HUES64 (cell line): ENCODE data around the gene SDK1.

Experiments
- H3K27ac ChIP-seq: 2 replicates; pipeline ENCODE4 v1.7.0; 2013; ENCODE audit warnings: low read depth, low read length, inconsistent platforms
- H3K27me3 ChIP-seq: 2 replicates; pipeline ENCODE4 v1.6.1; 2013; ENCODE audit warnings: mild to moderate bottlenecking, low read length; ENCODE audit not compliant: insufficient read depth
- H3K36me3 ChIP-seq: 2 replicates; pipeline ENCODE4 v1.6.1; 2013; ENCODE audit warnings: mild to moderate bottlenecking, low read length; ENCODE audit not compliant: insufficient read depth
- H3K4me1 ChIP-seq: 2 replicates; pipeline ENCODE4 v1.6.1; 2013; ENCODE audit warnings: mild to moderate bottlenecking, low read length, moderate library complexity; ENCODE audit not compliant: insufficient read depth
- H3K4me3 ChIP-seq: 2 replicates; pipeline ENCODE4 v1.5.1; 2013; ENCODE audit warnings: mild to moderate bottlenecking, low read length, moderate library complexity
- H3K9ac ChIP-seq: 2 replicates; pipeline ENCODE4 v1.6.1; 2013; ENCODE audit warnings: mild to moderate bottlenecking, low read depth, low read length
- H3K9me3 ChIP-seq: 2 replicates; pipeline ENCODE4 v1.6.1; 2013; ENCODE audit warnings: low read depth, low read length; ENCODE audit not compliant: insufficient read depth
- WGBS: fragments of 150-250, 120-280 bp; methylation state at CpG from one replicate; pipeline ENCODE4 v1.1.7; 2013; ENCODE audit warnings: missing lambda C conversion rate; 5-methylcytosine and 5-hydroxymethylcytosine counted together

Gene SDK1

DNA sequence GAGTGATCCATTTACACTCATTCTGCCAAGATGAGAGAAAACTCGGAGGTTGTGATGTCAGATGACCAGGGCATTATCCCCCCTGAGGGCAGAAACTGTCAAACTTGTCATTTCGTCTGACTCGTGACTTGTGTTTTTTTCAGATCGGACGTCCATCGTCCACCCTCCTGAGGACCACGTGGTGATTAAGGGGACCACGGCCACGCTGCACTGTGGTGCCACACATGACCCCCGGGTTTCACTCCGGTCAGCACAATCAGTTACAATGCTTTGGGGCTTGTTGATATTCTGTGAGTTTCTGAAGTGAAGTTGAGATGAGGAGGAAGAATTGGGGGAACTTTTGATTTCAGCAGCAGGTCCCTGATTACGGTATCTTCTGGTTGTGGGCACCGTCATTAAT is 670.3 kb downstream of the SDK1 start:
- Histone ChIP-seq H3K9ac (no peak overlapping the region), H3K27me3 (no peaks in the 10 kb centered on the region), H3K36me3 (no peaks in the 10 kb centered on the region), H3K27ac (no peak overlapping the region), H3K9me3 (no peaks in the 10 kb centered on the region), H3K4me1 (no peaks in the 10 kb centered on the region), H3K4me3 (no peak overlapping the region)
- WGBS: 97% methylated on average over 13 of the region's 13 CpGs

DNA sequence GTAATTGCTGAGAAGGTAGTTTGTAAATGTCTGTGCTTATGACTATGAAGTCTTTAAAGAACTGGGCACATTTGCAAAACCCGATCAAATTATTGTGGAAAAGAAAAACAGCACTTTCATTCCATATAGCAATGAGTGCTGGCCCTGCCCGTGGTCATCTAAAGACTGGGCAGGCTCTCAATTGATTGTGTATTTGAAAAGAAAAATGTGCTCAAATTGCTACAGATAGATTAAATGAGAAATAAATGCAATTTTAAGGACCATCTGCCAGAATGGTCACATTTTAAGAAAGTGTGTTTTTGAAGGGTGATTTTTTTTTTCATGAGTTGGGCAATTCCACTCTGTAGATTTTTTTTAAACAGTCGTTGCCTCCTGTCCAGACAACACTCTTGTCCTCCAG is 672.2 kb downstream of the SDK1 start:
- Histone ChIP-seq H3K9me3 (no peaks in the 10 kb centered on the region), H3K4me3 (no peak overlapping the region), H3K27ac (no peak overlapping the region), H3K4me1 (no peaks in the 10 kb centered on the region), H3K27me3 (no peaks in the 10 kb centered on the region), H3K9ac (no peak overlapping the region), H3K36me3 (no peaks in the 10 kb centered on the region)
- 98% methylated on average over 3 of the region's 3 CpGs for WGBS

DNA sequence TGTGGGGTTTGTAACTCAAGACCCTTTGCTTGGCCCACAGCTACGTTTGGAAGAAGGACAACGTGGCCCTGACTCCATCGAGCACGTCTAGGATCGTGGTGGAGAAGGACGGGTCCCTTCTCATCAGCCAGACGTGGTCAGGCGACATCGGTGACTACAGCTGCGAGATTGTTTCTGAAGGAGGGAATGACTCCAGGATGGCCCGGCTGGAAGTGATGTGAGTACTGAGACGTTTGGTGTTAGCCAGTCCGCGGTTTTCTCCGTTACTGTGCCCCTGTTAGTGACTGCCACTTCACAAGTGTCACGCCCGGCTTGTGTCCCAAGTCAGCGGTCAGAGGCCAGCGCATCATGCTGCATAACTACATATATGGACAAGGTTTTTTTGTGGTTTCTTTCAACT is 673.3 kb downstream of the SDK1 start:
- Histone ChIP-seq H3K4me1 (no peaks in the 10 kb centered on the region), H3K9me3 (no peaks in the 10 kb centered on the region), H3K27ac (no peak overlapping the region), H3K4me3 (no peak overlapping the region), H3K9ac (no peak overlapping the region), H3K36me3 (no peaks in the 10 kb centered on the region), H3K27me3 (no peaks in the 10 kb centered on the region)
- 93% methylated on average over 19 of the region's 19 CpGs for WGBS

DNA sequence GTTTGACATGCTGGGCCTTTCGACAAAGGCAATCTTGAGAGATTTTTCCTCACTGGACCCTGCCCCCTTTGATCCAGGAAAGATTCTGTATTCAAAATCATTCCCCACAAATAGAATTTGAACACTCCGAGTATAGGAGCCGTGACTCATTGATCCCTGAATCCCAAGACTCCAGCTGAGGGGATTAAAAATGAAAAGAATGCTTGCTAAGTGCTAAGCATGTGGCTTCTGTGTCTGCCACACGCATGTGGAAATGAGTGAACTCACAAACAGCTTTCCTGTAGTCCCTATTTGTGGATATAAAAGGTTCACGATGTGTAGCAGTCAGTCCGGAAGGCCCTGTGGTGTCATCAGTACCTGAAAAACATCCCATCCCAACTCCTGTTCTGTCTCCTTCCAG is 674.3 kb downstream of the SDK1 start:
- Histone ChIP-seq H3K4me1 (peaks cover 6% of the 10 kb centered on the region), H3K9me3 (no peaks in the 10 kb centered on the region), H3K36me3 (no peaks in the 10 kb centered on the region), H3K4me3 (no peak overlapping the region), H3K9ac (no peak overlapping the region), H3K27me3 (no peaks in the 10 kb centered on the region), H3K27ac (no peak overlapping the region)
- 97% methylated on average over 6 of the region's 6 CpGs for WGBS

DNA sequence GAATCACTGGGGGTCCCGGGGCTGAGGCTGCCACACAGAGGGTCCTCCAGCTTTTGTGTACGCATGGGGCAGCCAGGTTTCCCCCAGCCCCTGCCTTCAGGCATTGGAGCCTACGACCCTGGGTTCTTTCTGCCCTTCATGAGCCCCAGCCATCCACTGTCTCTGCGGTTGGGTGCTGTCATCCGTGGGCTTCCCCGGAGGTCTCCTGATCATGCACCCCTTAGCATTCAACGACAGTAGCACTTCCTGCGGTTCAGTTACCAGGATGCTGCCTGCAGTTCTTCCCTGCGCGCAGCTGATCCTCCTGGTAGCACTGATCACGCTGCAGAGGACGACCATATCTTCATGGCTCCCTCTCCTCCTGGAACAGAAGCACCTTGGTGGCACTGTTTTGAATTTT is 676.3 kb downstream of the SDK1 start:
- H3K4me1 ChIP-seq: peaks cover 6% of the 10 kb centered on the region
- WGBS: 97% methylated on average over 12 of the region's 12 CpGs

DNA sequence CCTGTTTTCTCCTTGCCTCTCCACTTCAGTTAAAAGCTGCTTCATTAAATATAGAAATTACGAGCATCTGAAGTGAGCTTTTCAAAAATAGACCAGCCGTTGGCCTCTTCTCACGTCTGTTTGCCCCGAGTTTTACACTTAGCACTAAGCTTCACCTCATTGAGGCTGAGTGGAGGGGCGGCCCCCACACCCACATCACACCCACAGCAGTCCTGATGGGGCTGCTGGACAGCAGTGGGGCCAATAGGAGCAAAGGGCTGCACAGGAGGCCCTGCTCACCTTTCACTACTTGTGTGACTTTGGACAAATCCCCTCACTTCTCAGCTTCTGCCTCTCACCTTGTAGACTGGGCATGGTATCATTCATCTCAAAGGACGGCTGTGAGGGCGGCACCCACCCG is 677.8 kb downstream of the SDK1 start:
- Histone ChIP-seq H3K4me3 (no peak overlapping the region), H3K9me3 (no peaks in the 10 kb centered on the region), H3K4me1 (peaks cover 6% of the 10 kb centered on the region), H3K27ac (no peak overlapping the region), H3K9ac (no peak overlapping the region), H3K36me3 (no peaks in the 10 kb centered on the region), H3K27me3 (no peaks in the 10 kb centered on the region)
- WGBS: 92% methylated on average over 8 of the region's 8 CpGs

More for the DNA sequence above, 676.3 kb downstream of the SDK1 start:
- Histone ChIP-seq H3K27me3 (no peaks in the 10 kb centered on the region), H3K9ac (no peak overlapping the region), H3K36me3 (no peaks in the 10 kb centered on the region), H3K27ac (no peak overlapping the region), H3K4me3 (no peak overlapping the region), H3K9me3 (no peaks in the 10 kb centered on the region)

DNA sequence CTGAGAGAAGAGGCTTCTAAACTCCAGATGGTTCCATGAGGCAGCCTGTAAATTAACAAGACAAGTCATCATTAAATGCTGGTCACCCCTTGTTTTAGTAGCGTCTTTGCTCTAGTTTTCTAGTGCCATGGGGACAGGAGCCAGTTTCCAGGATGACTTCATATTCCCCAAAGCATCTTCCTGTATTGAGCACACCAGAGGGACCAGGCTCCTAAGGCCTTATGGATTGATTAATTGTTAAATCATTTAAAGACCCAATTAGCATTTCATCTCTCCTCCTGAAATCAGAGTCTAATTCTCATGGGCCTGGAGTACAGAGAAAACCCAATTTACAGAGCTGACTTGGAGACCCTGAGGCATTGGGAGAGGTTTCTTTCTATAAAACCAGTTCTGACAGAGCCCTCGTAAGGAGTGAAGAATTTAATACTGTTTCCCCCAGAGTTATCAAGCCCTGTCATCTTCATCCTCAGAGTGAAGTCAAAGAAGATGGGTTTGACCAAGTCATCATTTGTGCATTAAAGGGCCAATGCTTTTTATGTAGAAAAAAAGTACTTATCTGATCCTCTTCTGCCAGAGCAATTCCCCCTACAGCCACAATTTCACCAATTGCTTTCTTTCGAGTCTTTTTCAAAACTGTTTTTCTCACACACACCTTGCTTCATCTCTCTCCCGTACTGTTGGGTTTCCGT is 678.7 kb downstream of the SDK1 start:
- peak overlapping the region; percentile 52 for H3K27ac ChIP-seq
- no peaks in the 10 kb centered on the region for H3K36me3 ChIP-seq
- no peaks in the 10 kb centered on the region for H3K9me3 ChIP-seq
- H3K4me3 ChIP-seq: no peak overlapping the region
- H3K9ac ChIP-seq: peak overlapping the region; percentile 28; the same call in 1 of the 2 replicates
- WGBS: 74% methylated on average over 5 of the region's 5 CpGs
- peaks cover 6% of the 10 kb centered on the region for H3K4me1 ChIP-seq
- no peaks in the 10 kb centered on the region for H3K27me3 ChIP-seq

DNA sequence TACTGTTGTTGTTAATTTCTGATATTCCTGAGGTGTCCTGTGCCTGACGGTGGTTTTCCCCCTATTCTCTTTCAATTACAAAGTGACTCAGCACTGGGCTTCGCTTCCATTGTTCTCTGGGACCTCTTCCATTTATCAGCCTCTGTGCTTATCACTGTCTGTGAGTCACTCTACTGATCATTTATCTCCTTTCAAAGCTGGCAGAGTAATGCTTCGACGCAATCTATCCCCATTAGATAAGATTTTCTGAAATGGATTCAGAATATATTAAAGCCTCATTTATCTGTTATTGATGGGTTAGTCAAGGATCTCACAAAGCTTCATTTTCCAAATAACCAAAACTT is 679.2 kb downstream of the SDK1 start:
- Histone ChIP-seq H3K9ac (peak overlapping the region; percentile 28; the same call in 1 of the 2 replicates), H3K4me1 (peaks cover 6% of the 10 kb centered on the region), H3K27me3 (no peaks in the 10 kb centered on the region), H3K27ac (peak overlapping the region; percentile 52; the same call in 1 of the 2 replicates), H3K4me3 (no peak overlapping the region), H3K36me3 (no peaks in the 10 kb centered on the region), H3K9me3 (no peaks in the 10 kb centered on the region)
- WGBS: 23% methylated on average over 2 of the region's 4 CpGs

DNA sequence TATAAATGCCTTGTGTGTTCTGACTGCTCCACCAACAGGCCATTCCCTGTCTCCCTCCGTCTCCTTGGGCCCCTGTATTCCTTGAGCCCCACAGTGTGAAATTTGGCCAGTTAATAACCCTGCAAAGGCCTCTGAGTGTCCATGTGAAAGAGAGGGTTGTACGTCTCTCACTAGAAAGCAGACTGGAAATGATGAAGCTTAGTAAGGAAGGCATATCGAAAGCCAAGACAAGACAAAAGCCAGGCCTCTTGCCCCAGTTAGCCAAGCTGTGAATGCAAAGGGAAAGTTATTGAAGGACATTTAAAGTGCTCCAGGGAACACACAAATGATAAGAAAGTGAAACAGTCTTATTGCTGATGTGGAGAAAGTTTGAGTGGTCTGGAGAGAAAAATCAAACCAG is 680.2 kb downstream of the SDK1 start:
- no peak overlapping the region for H3K9ac ChIP-seq
- H3K4me3 ChIP-seq: no peak overlapping the region
- H3K36me3 ChIP-seq: no peaks in the 10 kb centered on the region
- peaks cover 6% of the 10 kb centered on the region for H3K4me1 ChIP-seq
- H3K9me3 ChIP-seq: no peaks in the 10 kb centered on the region
- 87% methylated on average over 3 of the region's 3 CpGs for WGBS
- H3K27me3 ChIP-seq: no peaks in the 10 kb centered on the region
- no peak overlapping the region for H3K27ac ChIP-seq

DNA sequence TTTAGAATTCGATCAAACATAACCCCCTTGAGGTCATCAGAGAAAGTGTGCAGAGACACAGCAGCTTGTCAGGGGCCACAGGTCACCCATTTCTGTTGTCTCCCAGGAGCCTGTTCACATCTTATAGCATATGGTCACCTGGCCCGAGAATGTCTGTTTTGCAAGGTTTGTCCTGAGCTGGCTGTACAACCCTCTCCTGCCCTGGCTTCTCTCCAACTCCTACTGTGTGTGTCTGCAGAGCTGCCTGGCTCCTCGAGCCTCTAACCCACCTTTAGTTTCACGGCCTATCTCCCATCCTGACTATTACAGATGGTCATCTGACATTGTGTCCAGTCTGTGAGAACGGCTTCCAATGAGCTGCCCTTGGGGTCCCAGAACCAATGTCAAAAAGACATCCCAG is 683.4 kb downstream of the SDK1 start:
- peaks cover 6% of the 10 kb centered on the region for H3K4me1 ChIP-seq
- H3K36me3 ChIP-seq: no peaks in the 10 kb centered on the region
- H3K4me3 ChIP-seq: no peak overlapping the region
- WGBS: 92% methylated on average over 5 of the region's 5 CpGs
- H3K9me3 ChIP-seq: no peaks in the 10 kb centered on the region
- no peak overlapping the region for H3K27ac ChIP-seq
- no peaks in the 10 kb centered on the region for H3K27me3 ChIP-seq
- no peak overlapping the region for H3K9ac ChIP-seq

DNA sequence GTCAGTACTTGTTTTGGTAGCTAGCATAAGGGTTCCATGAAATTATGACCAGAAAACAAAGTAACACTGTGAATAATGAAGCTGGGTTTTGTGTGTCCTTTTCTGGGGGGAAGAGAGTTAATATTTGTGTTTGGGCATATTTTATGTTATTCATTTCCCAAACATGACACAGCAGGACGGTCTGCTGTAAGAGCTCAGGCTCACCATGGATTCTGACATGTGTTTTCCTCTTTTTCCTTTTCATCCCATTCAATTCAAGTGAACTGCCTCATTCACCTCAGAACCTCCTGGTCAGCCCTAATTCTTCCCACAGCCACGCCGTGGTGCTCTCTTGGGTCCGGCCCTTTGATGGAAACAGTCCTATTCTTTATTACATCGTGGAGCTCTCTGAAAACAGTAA is 685.9 kb downstream of the SDK1 start:
- WGBS: 93% methylated on average over 5 of the region's 5 CpGs
- Histone ChIP-seq H3K36me3 (no peaks in the 10 kb centered on the region), H3K9ac (no peak overlapping the region), H3K27me3 (no peaks in the 10 kb centered on the region), H3K4me1 (no peaks in the 10 kb centered on the region), H3K27ac (no peak overlapping the region), H3K4me3 (no peak overlapping the region), H3K9me3 (no peaks in the 10 kb centered on the region)

DNA sequence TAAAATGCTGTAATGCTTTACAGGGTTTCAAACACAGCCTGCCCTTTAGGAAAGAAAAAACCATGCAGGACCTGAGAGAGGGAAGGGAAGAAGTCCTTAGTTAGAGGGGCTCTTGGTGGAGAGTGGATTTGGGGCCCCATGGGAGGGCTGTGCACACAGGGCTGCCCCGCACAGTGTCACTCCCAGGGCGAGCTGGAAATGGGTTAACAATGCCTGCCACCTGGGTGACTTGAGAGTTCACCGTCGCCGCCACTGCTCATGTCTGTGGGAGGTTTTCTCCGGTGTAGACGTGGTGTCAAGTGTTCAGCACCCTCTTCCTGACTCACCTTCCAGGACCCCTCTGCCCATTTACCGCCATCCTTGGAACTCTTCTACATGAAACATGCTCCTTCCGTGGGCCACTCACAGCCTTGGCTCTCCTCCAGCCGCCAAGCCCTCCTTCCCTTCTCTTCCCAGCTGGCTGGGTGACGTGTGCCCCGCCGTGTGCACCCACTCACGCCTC is 686.4 kb downstream of the SDK1 start:
- Histone ChIP-seq H3K9me3 (no peaks in the 10 kb centered on the region), H3K4me1 (no peaks in the 10 kb centered on the region), H3K36me3 (no peaks in the 10 kb centered on the region), H3K9ac (no peak overlapping the region), H3K27me3 (no peaks in the 10 kb centered on the region), H3K4me3 (no peak overlapping the region), H3K27ac (no peak overlapping the region)
- WGBS: 85% methylated on average over 14 of the region's 14 CpGs
